CD14-positive monocyte (primary cell): ENCODE data around the gene KRTAP10-2. TPM values are rescaled to one million over a fixed set of nuclear protein-coding genes. Genes with fewer than 3 reads are reported as not detected.

Experiments used
- DNase-seq, 3 donors: peaks; one replicate each; pipeline ENCODE4 v3.0.0-alpha.2; 2011 to 2022
- H2AFZ ChIP-seq: 2 replicates; pipeline ENCODE4 v1.6.0; 2012; ENCODE audit warnings: mild to moderate bottlenecking, low read depth, low read length, inconsistent platforms; ENCODE audit not compliant: insufficient read depth, poor library complexity, severe bottlenecking
- H3K27ac ChIP-seq, 2 donors: 1 replicate in 1 of 2; 2 replicates in 1 of 2; pipeline ENCODE4 v1.5.1; 2012 to 2013; ENCODE audit warnings: low read length in 2 of 2, control low read depth in 1 of 2, inconsistent platforms in 1 of 2, low read depth in 1 of 2, mild to moderate bottlenecking in 1 of 2
- H3K27me3 ChIP-seq, 2 donors: one replicate each; pipeline versions ENCODE4 v1.6.0 to v1.6.1; 2011 to 2013; ENCODE audit warnings: low read length in 2 of 2; ENCODE audit not compliant: control insufficient read depth in 2 of 2, insufficient read depth in 2 of 2
- H3K36me3 ChIP-seq, 2 donors: replicated peaks in 1 of 2; 1 replicate in 1 of 2; 2 replicates in 1 of 2; pipeline versions ENCODE4 v1.5.1 to v1.6.1; 2012 to 2013; ENCODE audit warnings: low read length in 2 of 2, control low read depth in 1 of 2, inconsistent platforms in 1 of 2, mild to moderate bottlenecking in 1 of 2; ENCODE audit not compliant: insufficient read depth in 2 of 2, control insufficient read depth in 1 of 2
- H3K4me1 ChIP-seq, 2 donors: 1 replicate in 1 of 2; 2 replicates in 1 of 2; pipeline versions ENCODE4 v1.5.1 to v1.6.1; 2012 to 2013; ENCODE audit warnings: low read length in 2 of 2, control low read depth in 1 of 2, inconsistent platforms in 1 of 2, mild to moderate bottlenecking in 1 of 2, moderate library complexity in 1 of 2; ENCODE audit not compliant: insufficient read depth in 2 of 2, control insufficient read depth in 1 of 2
- H3K4me2 ChIP-seq: replicated peaks from 2 replicates; pipeline ENCODE3; 2012; ENCODE audit warnings: low read length, moderate library complexity, mild to moderate bottlenecking; ENCODE audit not compliant: poor library complexity, severe bottlenecking; ENCODE audit errors: extremely low read depth
- H3K4me3 ChIP-seq, 3 experiments: fragments of 200-600 bp in 1 of 3; sonication (generic) in 1 of 3; replicated peaks in 1 of 3; 1 replicate in 2 of 3; 2 replicates in 1 of 3; pipeline ENCODE4 v1.5.1; 2011 to 2013; ENCODE audit warnings: low read length in 3 of 3, mild to moderate bottlenecking in 3 of 3, control low read depth in 2 of 3, low read depth in 2 of 3, inconsistent platforms in 1 of 3, moderate library complexity in 1 of 3
- H3K79me2 ChIP-seq: 2 replicates; pipeline ENCODE4 v1.6.0; 2012; ENCODE audit warnings: mild to moderate bottlenecking, control low read depth, inconsistent platforms, low read length, moderate library complexity; ENCODE audit not compliant: insufficient read depth
- H3K9ac ChIP-seq: 2 replicates; pipeline ENCODE4 v1.6.0; 2017; ENCODE audit warnings: low read length, mild to moderate bottlenecking; ENCODE audit not compliant: insufficient read depth, poor library complexity, severe bottlenecking
- H3K9me3 ChIP-seq, 2 donors: replicated peaks in 1 of 2; 1 replicate in 1 of 2; 2 replicates in 1 of 2; pipeline versions ENCODE4 v1.5.1 to v1.6.1; 2012 to 2013; ENCODE audit warnings: low read length in 2 of 2, control low read depth in 1 of 2; ENCODE audit not compliant: control insufficient read depth in 1 of 2, insufficient read depth in 1 of 2
- H4K20me1 ChIP-seq: 2 replicates; pipeline ENCODE4 v1.6.0; 2012; ENCODE audit warnings: mild to moderate bottlenecking, low read length, control low read depth, moderate library complexity; ENCODE audit not compliant: insufficient read depth
- H3K27ac Mint-ChIP-seq, 7 donors: one replicate each; pipeline ENCODE4 v1.8.0; 2020; ENCODE audit warnings: mild to moderate bottlenecking in 7 of 7, mixed read lengths in 7 of 7, moderate library complexity in 6 of 7, inconsistent platforms in 2 of 7
- H3K27me3 Mint-ChIP-seq, 3 donors: one replicate each; pipeline ENCODE4 v1.8.0; 2021 to 2022; ENCODE audit warnings: low read depth in 3 of 3, mild to moderate bottlenecking in 3 of 3, mixed read lengths in 3 of 3, moderate library complexity in 3 of 3, inconsistent platforms in 1 of 3
- H3K36me3 Mint-ChIP-seq, 2 donors: one replicate each; pipeline ENCODE4 v1.8.0; 2020; ENCODE audit warnings: mixed read lengths in 2 of 2, inconsistent platforms in 1 of 2, mild to moderate bottlenecking in 1 of 2
- H3K4me1 Mint-ChIP-seq: one replicate; pipeline ENCODE4 v1.8.0; 2020; ENCODE audit warnings: mild to moderate bottlenecking, mixed read lengths
- H3K4me3 Mint-ChIP-seq, 2 donors: one replicate each; pipeline ENCODE4 v1.8.0; 2020; ENCODE audit warnings: mild to moderate bottlenecking in 2 of 2, mixed read lengths in 2 of 2, moderate library complexity in 1 of 2
- H3K9me3 Mint-ChIP-seq, 7 donors: one replicate each; pipeline ENCODE4 v1.8.0; 2020 to 2022; ENCODE audit warnings: mixed read lengths in 7 of 7, mild to moderate bottlenecking in 6 of 7, moderate library complexity in 6 of 7, inconsistent platforms in 2 of 7
- CTCF ChIP-seq: fragments of 200-600 bp; IDR thresholded peaks from one replicate; pipeline ENCODE4 v1.8.0; 2022; ENCODE audit warnings: antibody characterized with exemption, mild to moderate bottlenecking
- WGBS: methylation state at CpG from one replicate; pipeline ENCODE4 v1.1.5; 2013; ENCODE audit warnings: missing lambda C conversion rate; ENCODE audit not compliant: insufficient coverage; 5-methylcytosine and 5-hydroxymethylcytosine counted together
- intact Hi-C, 2 donors: fragments of 100-400 bp; cut with micrococcal nuclease; formaldehyde crosslinking; loops; one replicate each; pipeline versions ENCODE4 v1.15.0 to v1.15.1; 2023
- polyA plus RNA-seq, 3 donors: library from polyadenylated mRNA; depleted of rRNA in 1 of 3; unstranded in 2 of 3; stranded (reverse) in 1 of 3; fragments of 300-500 nt in 2 of 3; fragments of >200 nt in 1 of 3; fragmentation: Illumina TruSeq in 2 of 3; gene quantifications; 1 replicate in 2 of 3; 2 replicates in 1 of 3; pipeline ENCODE4 v1.2.3, GENCODE V29; 2012 to 2021

The KRTAP10-2 gene
- polyA plus RNA-seq, 3 donors, result not detected

DNA sequence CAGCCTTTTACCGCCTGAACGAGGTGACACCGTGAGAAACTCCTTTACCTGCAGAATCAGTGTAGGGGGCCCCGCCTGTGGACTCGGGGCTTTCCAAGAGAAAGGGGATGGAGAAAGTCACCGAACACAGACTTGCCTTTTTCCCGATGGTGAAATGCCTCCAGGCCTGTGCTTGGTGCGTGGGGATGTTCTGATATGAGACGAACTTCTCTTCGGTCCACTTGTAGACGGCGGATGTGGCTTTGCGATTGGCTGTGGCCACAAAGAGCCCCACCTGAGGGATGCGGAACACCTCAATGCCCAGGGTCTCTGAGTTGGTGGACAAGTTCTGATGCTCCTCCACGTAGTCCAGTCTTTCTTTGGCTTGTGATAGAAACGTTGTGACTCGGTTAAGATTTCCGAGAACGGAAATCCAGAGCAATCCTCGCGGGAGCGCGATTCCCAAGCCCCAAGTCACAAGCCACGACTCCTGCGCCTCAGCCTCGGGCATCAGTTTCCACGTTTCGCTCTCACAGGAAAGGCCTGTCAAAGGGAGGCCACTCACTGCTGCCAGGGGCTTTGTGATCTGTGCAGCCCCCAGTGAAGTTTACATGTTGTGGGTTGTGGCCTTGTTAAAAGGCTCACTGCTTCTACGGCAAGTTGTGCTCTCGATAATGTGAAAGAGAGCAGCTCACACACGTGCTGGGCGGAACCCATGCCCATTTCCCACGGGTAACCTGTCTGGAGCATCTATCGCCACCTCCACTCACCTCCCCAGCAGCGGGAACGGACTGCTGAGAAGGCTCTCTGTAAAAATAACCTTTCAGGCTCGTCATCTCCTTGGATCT is 23.9 kb downstream of the KRTAP10-2 start:
- no peak overlapping the region for H3K27ac ChIP-seq
- no peak overlapping the region for H2AFZ ChIP-seq
- no peaks in the 10 kb centered on the region for H3K36me3 Mint-ChIP-seq
- H3K9ac ChIP-seq, result no peak overlapping the region
- no peaks in the 10 kb centered on the region for H3K4me1 ChIP-seq
- intact Hi-C loops, result no loop called here
- H3K36me3 ChIP-seq, result no peaks in the 10 kb centered on the region
- no peak overlapping the region for H3K4me3 ChIP-seq
- TF ChIP-seq CTCF, result no peak
- DNase-seq, result no peak
- no peak overlapping the region for H3K27ac Mint-ChIP-seq
- H3K9me3 ChIP-seq, result peaks cover 7 to 17% of the 10 kb centered on the region in 2 donors
- H3K4me2 ChIP-seq, result no peak overlapping the region
- WGBS, result 96% methylated on average over 25 of the region's 37 CpGs
- no peak overlapping the region for H3K4me3 Mint-ChIP-seq
- peaks cover 1 to 6% (median 5%) of the 10 kb centered on the region in 3 donors for H3K27me3 Mint-ChIP-seq
- peaks cover 0 to 3% (median 0%) of the 10 kb centered on the region in 7 donors for H3K9me3 Mint-ChIP-seq
- H4K20me1 ChIP-seq, result no peaks in the 10 kb centered on the region
- H3K79me2 ChIP-seq, result no peaks in the 10 kb centered on the region
- no peaks in the 10 kb centered on the region for H3K27me3 ChIP-seq
- H3K4me1 Mint-ChIP-seq, result no peaks in the 10 kb centered on the region

DNA sequence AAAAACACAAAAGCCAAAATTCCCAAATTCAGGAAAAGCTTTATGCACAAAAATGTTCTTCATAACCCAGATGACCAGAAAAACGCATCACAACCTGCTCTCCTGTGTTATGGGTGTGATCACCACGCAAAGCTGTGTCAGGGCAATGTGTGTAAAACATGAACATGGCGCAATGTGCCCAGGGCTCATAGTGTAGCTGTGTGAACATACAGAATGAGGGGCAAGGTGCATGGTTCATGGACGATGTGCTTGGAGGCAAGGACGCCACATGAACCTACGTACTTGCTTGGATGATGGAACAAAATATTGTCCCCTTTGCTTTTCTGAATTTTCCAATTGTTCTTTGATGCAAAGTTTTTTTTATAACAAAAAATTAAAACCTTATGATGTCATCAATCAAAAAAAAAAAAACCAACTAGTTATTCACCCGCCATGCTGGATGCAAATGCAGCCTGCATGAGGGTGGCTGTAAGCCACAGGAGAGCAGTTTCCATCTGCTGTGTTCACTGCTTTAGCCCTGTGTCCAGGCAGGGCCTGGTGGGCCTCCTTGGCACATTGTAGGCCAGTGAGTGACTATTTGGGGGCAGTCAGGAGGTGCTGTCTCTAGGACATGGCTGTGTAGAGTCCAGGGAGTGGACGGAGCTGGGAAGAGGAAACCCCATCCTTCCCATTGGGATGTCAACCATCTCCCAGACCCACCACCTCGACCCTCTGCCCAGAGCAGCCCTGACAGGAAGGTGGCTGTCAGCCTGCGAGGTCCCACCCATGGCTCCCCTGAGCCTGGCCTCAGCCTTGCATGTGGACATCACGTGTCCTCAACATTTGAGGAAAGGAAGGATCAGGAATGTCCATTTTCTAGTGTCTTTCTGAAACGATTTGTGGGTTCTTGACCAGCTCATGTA is 25.0 kb downstream of the KRTAP10-2 start:
- Histone ChIP-seq H3K9me3 (peaks cover 9 to 17% of the 10 kb centered on the region in 2 donors), H3K27ac (no peak overlapping the region), H3K4me1 (no peaks in the 10 kb centered on the region), H3K4me3 (no peak overlapping the region), H3K4me2 (no peak overlapping the region), H2AFZ (no peak overlapping the region), H3K27me3 (no peaks in the 10 kb centered on the region), H3K79me2 (no peaks in the 10 kb centered on the region), H3K36me3 (no peaks in the 10 kb centered on the region), H3K9ac (no peak overlapping the region), H4K20me1 (no peaks in the 10 kb centered on the region)
- no peak overlapping the region for H3K27ac Mint-ChIP-seq
- peaks cover 0 to 3% (median 1%) of the 10 kb centered on the region in 3 donors for H3K27me3 Mint-ChIP-seq
- DNase-seq, result no peak
- peaks cover 0 to 8% (median 0%) of the 10 kb centered on the region in 7 donors for H3K9me3 Mint-ChIP-seq
- intact Hi-C loops, result no loop called here
- no peaks in the 10 kb centered on the region for H3K36me3 Mint-ChIP-seq
- no peaks in the 10 kb centered on the region for H3K4me1 Mint-ChIP-seq
- no peak overlapping the region for H3K4me3 Mint-ChIP-seq
- TF ChIP-seq CTCF, result no peak
- 86% methylated on average over 1 of the region's 12 CpGs for WGBS
